Endothelial cell (in vitro differentiated cells): ENCODE data around the gene NPTX2. TPM values are rescaled to one million over a fixed set of nuclear protein-coding genes. Genes with fewer than 3 reads are reported as not detected.
"Not testable (repeated sequence)": the region's sequence is repeated elsewhere in the genome, so short reads cannot be mapped to it uniquely, and the experiment has no call there.

Experiments used
- DNase-seq: peaks from one replicate; pipeline ENCODE4 v3.0.0; 2021; ENCODE audit warnings: low spot score
- H3K27ac Mint-ChIP-seq: one replicate; pipeline ENCODE4 v1.8.0; 2021; ENCODE audit warnings: mixed read lengths, inconsistent platforms; ENCODE audit not compliant: unreplicated experiment
- H3K27me3 Mint-ChIP-seq: one replicate; pipeline ENCODE4 v1.8.0; 2021; ENCODE audit warnings: mild to moderate bottlenecking, moderate library complexity, mixed read lengths, inconsistent platforms; ENCODE audit not compliant: unreplicated experiment
- H3K36me3 Mint-ChIP-seq: one replicate; pipeline ENCODE4 v1.8.0; 2021; ENCODE audit warnings: mild to moderate bottlenecking, low read depth, mixed read lengths, inconsistent platforms; ENCODE audit not compliant: unreplicated experiment
- H3K4me1 Mint-ChIP-seq: one replicate; pipeline ENCODE4 v1.8.0; 2021; ENCODE audit warnings: mild to moderate bottlenecking, mixed read lengths, inconsistent platforms; ENCODE audit not compliant: unreplicated experiment
- H3K4me3 Mint-ChIP-seq: one replicate; pipeline ENCODE4 v1.8.0; 2021; ENCODE audit warnings: mild to moderate bottlenecking, mixed read lengths, inconsistent platforms; ENCODE audit not compliant: unreplicated experiment
- H3K9me3 Mint-ChIP-seq: one replicate; pipeline ENCODE4 v1.8.0; 2021; ENCODE audit warnings: mixed read lengths, inconsistent platforms; ENCODE audit not compliant: unreplicated experiment
- total RNA-seq: library from RNA; stranded (reverse); fragmentation: NEBNext Ultra II Directional; extraction: Animal tissue kit (Norgen Biotek cat#: 25700); gene quantifications from one replicate; pipeline ENCODE4 v1.2.1, GENCODE V29; 2021; ENCODE audit not compliant: unreplicated experiment
- TF ChIP-seq, protein P1 (sequence below): fragments of 200-600 bp; sonication (generic); IDR thresholded peaks from one replicate; pipeline ENCODE4 v1.5.0; 2021; ENCODE audit warnings: antibody characterized with exemption; ENCODE audit not compliant: unreplicated experiment

NPTX2 gene
- total RNA-seq, 1 donor from 2014 or later, result 0.44 TPM

DNA sequence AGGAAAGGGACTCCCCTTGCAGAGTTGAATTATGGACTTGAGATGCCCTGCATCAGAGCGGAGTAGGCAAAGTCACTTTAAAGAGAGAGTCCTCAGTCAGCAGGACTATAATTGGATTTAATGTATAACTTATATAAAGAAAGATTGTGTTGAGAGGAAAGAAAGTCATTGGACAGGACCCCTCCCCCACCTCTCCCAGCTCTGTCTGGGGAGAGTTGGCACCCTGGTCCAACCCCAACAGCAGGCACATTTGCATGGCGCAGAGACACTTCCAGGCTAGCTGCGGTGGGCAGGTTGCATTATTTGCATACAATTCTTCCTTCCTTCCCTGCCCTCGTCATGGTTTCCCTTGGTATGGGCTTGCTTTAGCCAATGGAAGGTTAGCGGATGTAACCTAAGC is 46.1 kb upstream of the NPTX2 start:
- peaks cover 6% of the 10 kb centered on the region for H3K36me3 Mint-ChIP-seq
- no peak for DNase-seq
- H3K27ac Mint-ChIP-seq, result no peak overlapping the region
- no peaks in the 10 kb centered on the region for H3K27me3 Mint-ChIP-seq
- H3K4me1 Mint-ChIP-seq, result no peaks in the 10 kb centered on the region
- TF ChIP-seq, protein P1, sequence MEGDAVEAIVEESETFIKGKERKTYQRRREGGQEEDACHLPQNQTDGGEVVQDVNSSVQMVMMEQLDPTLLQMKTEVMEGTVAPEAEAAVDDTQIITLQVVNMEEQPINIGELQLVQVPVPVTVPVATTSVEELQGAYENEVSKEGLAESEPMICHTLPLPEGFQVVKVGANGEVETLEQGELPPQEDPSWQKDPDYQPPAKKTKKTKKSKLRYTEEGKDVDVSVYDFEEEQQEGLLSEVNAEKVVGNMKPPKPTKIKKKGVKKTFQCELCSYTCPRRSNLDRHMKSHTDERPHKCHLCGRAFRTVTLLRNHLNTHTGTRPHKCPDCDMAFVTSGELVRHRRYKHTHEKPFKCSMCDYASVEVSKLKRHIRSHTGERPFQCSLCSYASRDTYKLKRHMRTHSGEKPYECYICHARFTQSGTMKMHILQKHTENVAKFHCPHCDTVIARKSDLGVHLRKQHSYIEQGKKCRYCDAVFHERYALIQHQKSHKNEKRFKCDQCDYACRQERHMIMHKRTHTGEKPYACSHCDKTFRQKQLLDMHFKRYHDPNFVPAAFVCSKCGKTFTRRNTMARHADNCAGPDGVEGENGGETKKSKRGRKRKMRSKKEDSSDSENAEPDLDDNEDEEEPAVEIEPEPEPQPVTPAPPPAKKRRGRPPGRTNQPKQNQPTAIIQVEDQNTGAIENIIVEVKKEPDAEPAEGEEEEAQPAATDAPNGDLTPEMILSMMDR, result no peak
- H3K4me3 Mint-ChIP-seq, result no peak overlapping the region
- H3K9me3 Mint-ChIP-seq, result peaks cover 8% of the 10 kb centered on the region

DNA sequence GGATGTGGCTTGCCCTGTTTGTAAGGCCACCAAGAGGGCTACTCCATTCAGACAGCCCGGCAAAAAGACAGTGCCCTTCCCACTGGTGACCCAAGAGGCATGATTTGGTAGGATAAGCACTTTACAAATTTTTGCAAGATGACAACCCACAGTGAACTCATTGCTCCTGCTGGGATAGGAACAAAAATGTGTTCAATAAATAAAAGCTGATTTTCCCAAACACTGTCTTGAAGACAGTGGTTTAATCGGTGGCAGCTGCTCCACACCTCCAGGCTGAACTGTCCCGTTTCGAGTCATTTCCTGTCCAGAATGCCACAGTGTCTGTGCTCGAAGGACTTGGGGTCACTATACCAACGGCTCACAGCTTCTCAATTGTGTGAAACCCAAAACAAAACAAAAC is 45.1 kb upstream of the NPTX2 start:
- no peak overlapping the region for H3K27ac Mint-ChIP-seq

DNA sequence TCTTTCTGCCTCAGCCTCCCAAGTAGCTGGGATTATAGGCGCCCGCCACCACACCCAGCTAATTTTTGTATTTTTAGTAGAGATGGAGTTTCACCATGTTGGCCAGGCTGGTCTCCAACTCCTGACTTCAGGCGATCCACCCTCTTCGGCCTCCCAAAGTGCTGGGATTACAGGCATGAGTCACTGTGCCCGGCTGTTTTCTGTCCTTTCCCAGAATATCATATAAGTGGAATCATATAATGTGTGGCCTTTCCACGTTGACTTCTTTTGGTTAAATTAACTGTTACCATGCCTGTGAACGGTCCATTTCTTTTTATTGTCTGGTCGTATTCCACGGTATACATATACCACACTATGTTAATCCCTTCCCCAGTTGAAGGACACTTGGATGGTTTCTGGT is 44.4 kb upstream of the NPTX2 start:
- not testable (repeated sequence) for H3K27me3 Mint-ChIP-seq, H3K4me3 Mint-ChIP-seq, H3K27ac Mint-ChIP-seq, H3K36me3 Mint-ChIP-seq, H3K4me1 Mint-ChIP-seq, DNase-seq
- H3K9me3 Mint-ChIP-seq, result peaks cover 10% of the 10 kb centered on the region

More for the DNA sequence above, 45.1 kb upstream of the NPTX2 start:
- no peaks in the 10 kb centered on the region for H3K4me1 Mint-ChIP-seq
- TF ChIP-seq, protein P1, result no peak
- no peak for DNase-seq
- peaks cover 10% of the 10 kb centered on the region for H3K9me3 Mint-ChIP-seq
- H3K36me3 Mint-ChIP-seq, result peaks cover 7% of the 10 kb centered on the region
- H3K4me3 Mint-ChIP-seq, result no peak overlapping the region
- no peaks in the 10 kb centered on the region for H3K27me3 Mint-ChIP-seq

DNA sequence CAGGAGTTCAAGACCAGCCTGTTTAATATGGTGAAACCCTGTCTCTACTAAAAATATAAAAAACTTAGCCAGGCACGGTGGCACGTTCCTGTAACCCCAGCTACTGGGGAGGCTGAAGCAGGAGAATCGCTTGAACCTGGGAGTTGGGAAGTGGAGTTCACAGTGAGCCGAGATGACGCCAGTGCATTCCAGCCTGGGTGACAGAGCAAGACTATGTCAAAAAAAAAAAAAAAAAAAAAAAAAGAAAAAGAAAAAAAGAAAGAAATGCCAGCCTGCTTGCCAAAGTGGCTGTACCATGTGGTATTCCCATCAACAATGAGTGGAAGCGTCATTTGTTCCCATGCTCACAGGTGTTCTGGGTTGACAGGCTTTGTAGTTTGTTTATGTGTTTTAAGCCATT is 43.3 kb upstream of the NPTX2 start:
- no peak overlapping the region for H3K27ac Mint-ChIP-seq
- H3K4me3 Mint-ChIP-seq, result no peak overlapping the region
- DNase-seq, result no peak
- peaks cover 10% of the 10 kb centered on the region for H3K9me3 Mint-ChIP-seq
- H3K27me3 Mint-ChIP-seq, result no peaks in the 10 kb centered on the region
- H3K4me1 Mint-ChIP-seq, result no peaks in the 10 kb centered on the region
- peaks cover 7% of the 10 kb centered on the region for H3K36me3 Mint-ChIP-seq
- TF ChIP-seq, protein P1, result no peak

DNA sequence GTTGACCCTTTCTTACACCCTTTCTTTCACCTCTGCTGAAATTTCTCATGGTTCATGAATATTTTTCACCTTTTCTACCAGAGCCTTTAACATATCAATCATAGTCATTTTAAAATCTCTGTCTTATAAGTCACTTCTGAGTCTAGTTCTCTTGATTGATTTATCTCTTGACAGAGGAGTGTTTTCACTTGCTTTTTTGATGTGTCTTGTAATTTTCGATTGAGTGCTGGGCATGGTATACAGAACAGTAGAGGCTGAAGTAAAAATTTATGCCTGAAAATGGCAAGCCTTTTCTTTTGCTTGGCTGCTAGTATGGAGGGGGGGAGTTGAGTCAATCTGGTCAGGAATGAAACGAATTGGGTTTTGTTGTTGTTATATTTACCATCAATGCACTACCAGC is 41.2 kb upstream of the NPTX2 start:
- Mint-ChIP-seq H3K27me3 (no peaks in the 10 kb centered on the region), H3K36me3 (peaks cover 7% of the 10 kb centered on the region), H3K27ac (no peak overlapping the region), H3K9me3 (peaks cover 10% of the 10 kb centered on the region), H3K4me1 (no peaks in the 10 kb centered on the region), H3K4me3 (no peak overlapping the region)
- no peak for DNase-seq
- TF ChIP-seq, protein P1, result no peak

DNA sequence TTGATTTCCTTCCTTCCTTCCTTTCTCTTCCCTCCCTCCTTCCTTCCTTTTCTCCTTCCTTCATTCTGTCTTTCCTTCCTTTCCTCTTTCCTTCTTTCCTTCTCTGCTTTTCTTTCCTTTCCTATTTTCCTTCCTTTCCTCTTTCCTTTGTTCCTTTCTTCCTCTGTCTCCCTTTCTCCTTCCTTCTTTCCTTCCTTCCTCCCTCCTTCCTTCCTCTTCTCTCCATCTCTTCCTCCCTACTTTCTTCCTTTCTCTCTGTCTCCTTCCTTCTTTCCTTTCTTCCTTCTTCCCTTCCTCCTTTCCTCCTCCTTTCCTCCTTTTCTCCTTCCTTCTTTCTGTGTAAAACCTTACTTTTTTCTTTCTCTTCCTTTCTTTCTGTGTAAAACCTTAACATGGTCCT is 32.3 kb upstream of the NPTX2 start:
- no peaks in the 10 kb centered on the region for H3K4me1 Mint-ChIP-seq
- no peak overlapping the region for H3K4me3 Mint-ChIP-seq
- peaks cover 5% of the 10 kb centered on the region for H3K9me3 Mint-ChIP-seq
- DNase-seq, result no peak
- no peaks in the 10 kb centered on the region for H3K36me3 Mint-ChIP-seq
- TF ChIP-seq, protein P1, result no peak
- peaks cover 2% of the 10 kb centered on the region for H3K27me3 Mint-ChIP-seq
- no peak overlapping the region for H3K27ac Mint-ChIP-seq
